HEK293 (cell line): ENCODE measurements around the gene CD28.
A peak's percentile ranks its signal among the peaks of the same experiment; 100 is the strongest.

Experiments
- CTCF ChIA-PET: fragments of 350-600 bp; formaldehyde crosslinking; extraction: SDS; loops from one replicate; lab custom pipeline; 2021; ENCODE audit warnings: antibody characterized with exemption; lab: Yijun Ruan, JAX
- POLR2A ChIA-PET: fragments of 300-600 bp; formaldehyde crosslinking; extraction: SDS; loops from one replicate; lab custom pipeline; 2020; ENCODE audit warnings: antibody characterized with exemption, inconsistent platforms; lab: Yijun Ruan, JAX
- H3K27ac ChIP-seq: fragments of 200-500 bp; sonication (Bioruptor generic); 2 replicates; pipeline ENCODE4 v1.5.1; 2014; ENCODE audit warnings: low read depth, low read length, control low read depth, inconsistent platforms; ENCODE audit errors: extremely low read depth
- H3K36me3 ChIP-seq, 2 experiments: fragments of 200-500 bp in 1 of 2; sonication (Bioruptor generic) in 1 of 2; 1 replicate in 1 of 2; 2 replicates in 1 of 2; pipeline ENCODE4 v1.5.1; 2014 to 2017; ENCODE audit warnings: inconsistent platforms in 2 of 2, low read length in 2 of 2; ENCODE audit not compliant: control insufficient read depth in 2 of 2, insufficient read depth in 1 of 2
- H3K4me1 ChIP-seq: fragments of 200-500 bp; sonication (Bioruptor generic); 2 replicates; pipeline ENCODE4 v1.5.1; 2014; ENCODE audit warnings: mild to moderate bottlenecking, low read length, inconsistent platforms; ENCODE audit not compliant: control insufficient read depth, insufficient read depth
- H3K4me3 ChIP-seq: 2 replicates; pipeline ENCODE4 v1.5.1; 2011; ENCODE audit warnings: low read depth, mild to moderate bottlenecking, control low read depth, low read length, moderate library complexity
- H3K9me3 ChIP-seq: fragments of 200-500 bp; sonication (Bioruptor generic); 2 replicates; pipeline ENCODE4 v1.5.1; 2014; ENCODE audit warnings: low read depth, low read length, inconsistent platforms; ENCODE audit not compliant: control insufficient read depth, insufficient read depth
- ELK4 ChIP-seq: IDR thresholded peaks from 2 replicates; pipeline ENCODE4 v1.6.1; 2011; ENCODE audit warnings: mild to moderate bottlenecking, low read depth, low read length, borderline replicate concordance
- KLF17 ChIP-seq: fragments of 450-650 bp; formaldehyde crosslinking; IDR thresholded peaks from 2 replicates; pipeline ENCODE4 v1.5.1; 2016; ENCODE audit warnings: missing biosample characterization, missing genetic modification characterization
- SCRT2 ChIP-seq: fragments of 450-650 bp; formaldehyde crosslinking; IDR thresholded peaks from 2 replicates; pipeline ENCODE4 v1.5.1; 2016; ENCODE audit warnings: missing biosample characterization, missing genetic modification characterization
- SP7 ChIP-seq: fragments of 450-650 bp; formaldehyde crosslinking; IDR thresholded peaks from 2 replicates; pipeline ENCODE4 v1.5.1; 2016; ENCODE audit warnings: missing biosample characterization, missing genetic modification characterization
- YY2 ChIP-seq: fragments of 450-650 bp; formaldehyde crosslinking; IDR thresholded peaks from 2 replicates; pipeline ENCODE4 v1.5.1; 2016; ENCODE audit warnings: missing biosample characterization, missing genetic modification characterization
- ZBTB17 ChIP-seq: fragments of 450-650 bp; formaldehyde crosslinking; IDR thresholded peaks from 2 replicates; pipeline ENCODE4 v1.5.1; 2016; ENCODE audit warnings: missing biosample characterization, missing genetic modification characterization
- ZNF221 ChIP-seq: fragments of 450-650 bp; formaldehyde crosslinking; IDR thresholded peaks from 2 replicates; pipeline ENCODE4 v1.5.1; 2017; ENCODE audit warnings: missing biosample characterization, missing genetic modification characterization, borderline replicate concordance
- ZNF324 ChIP-seq: fragments of 450-650 bp; formaldehyde crosslinking; IDR thresholded peaks from 2 replicates; pipeline ENCODE4 v1.5.1; 2016; ENCODE audit warnings: missing biosample characterization, missing genetic modification characterization
- ZNF416 ChIP-seq: fragments of 450-650 bp; formaldehyde crosslinking; IDR thresholded peaks from 2 replicates; pipeline ENCODE4 v1.5.1; 2016; ENCODE audit warnings: missing biosample characterization, missing genetic modification characterization
- ZNF501 ChIP-seq: fragments of 450-650 bp; formaldehyde crosslinking; IDR thresholded peaks from 2 replicates; pipeline ENCODE4 v1.5.1; 2016; ENCODE audit warnings: missing biosample characterization, missing genetic modification characterization
- ZNF521 ChIP-seq: fragments of 450-650 bp; formaldehyde crosslinking; IDR thresholded peaks from 2 replicates; pipeline ENCODE4 v1.5.1; 2017; ENCODE audit warnings: missing biosample characterization, mild to moderate bottlenecking, missing genetic modification characterization
- ZNF600 ChIP-seq: fragments of 450-650 bp; formaldehyde crosslinking; IDR thresholded peaks from 2 replicates; pipeline ENCODE4 v1.5.1; 2016; ENCODE audit warnings: missing biosample characterization, missing genetic modification characterization
- ZNF629 ChIP-seq: fragments of 450-650 bp; formaldehyde crosslinking; IDR thresholded peaks from 2 replicates; pipeline ENCODE4 v1.5.1; 2017; ENCODE audit warnings: missing biosample characterization, missing genetic modification characterization
- ZNF639 ChIP-seq: fragments of 450-650 bp; formaldehyde crosslinking; IDR thresholded peaks from 2 replicates; pipeline ENCODE4 v1.5.1; 2016; ENCODE audit warnings: missing biosample characterization, missing genetic modification characterization
- ZNF791 ChIP-seq: fragments of 450-650 bp; formaldehyde crosslinking; IDR thresholded peaks from 2 replicates; pipeline ENCODE4 v1.5.1; 2016; ENCODE audit warnings: missing biosample characterization, missing genetic modification characterization
- ZNF830 ChIP-seq: fragments of 450-650 bp; IDR thresholded peaks from 2 replicates; pipeline ENCODE4 v1.5.0; 2018; ENCODE audit warnings: missing biosample characterization, missing genetic modification characterization, low read depth, mild to moderate bottlenecking, moderate library complexity
- ZNF837 ChIP-seq: fragments of 450-650 bp; formaldehyde crosslinking; IDR thresholded peaks from 2 replicates; pipeline ENCODE4 v1.5.1; 2016; ENCODE audit warnings: missing biosample characterization, missing genetic modification characterization
- TF ChIP-seq, protein P1 (sequence below): fragments of 450-650 bp; formaldehyde crosslinking; conservative IDR thresholded peaks from 2 replicates; pipeline ENCODE4 v1.5.1; 2016; ENCODE audit warnings: low read depth, missing biosample characterization, missing genetic modification characterization

CD28 gene

GRCh38 chr2:203706403-203706802 lies at the start of gene CD28:
Gene CD28, plus strand, starts transcription at chr2:203706639. Its CDS starts 58 bp downstream, at chr2:203706697.
- CTCF ChIA-PET = no interaction called here

GRCh38 chr2:203659331-203660049 lies 46.9 kb upstream of the CD28 start:
- 0 out of 2 replicates have a peak, but pooled peaks cover 3% of the 10 kb centered on the region for H3K4me1 ChIP-seq
- no peak overlapping the region for H3K27ac ChIP-seq
- CTCF ChIA-PET = no interaction called here
- TF ChIP-seq ZBTB17 (tag by site-specific recombination) = peak; percentile 22; the same call in 1 of the 2 replicates
- TF ChIP-seq ZNF221 (tag by site-specific recombination) = no peak
- TF ChIP-seq, protein P1, sequence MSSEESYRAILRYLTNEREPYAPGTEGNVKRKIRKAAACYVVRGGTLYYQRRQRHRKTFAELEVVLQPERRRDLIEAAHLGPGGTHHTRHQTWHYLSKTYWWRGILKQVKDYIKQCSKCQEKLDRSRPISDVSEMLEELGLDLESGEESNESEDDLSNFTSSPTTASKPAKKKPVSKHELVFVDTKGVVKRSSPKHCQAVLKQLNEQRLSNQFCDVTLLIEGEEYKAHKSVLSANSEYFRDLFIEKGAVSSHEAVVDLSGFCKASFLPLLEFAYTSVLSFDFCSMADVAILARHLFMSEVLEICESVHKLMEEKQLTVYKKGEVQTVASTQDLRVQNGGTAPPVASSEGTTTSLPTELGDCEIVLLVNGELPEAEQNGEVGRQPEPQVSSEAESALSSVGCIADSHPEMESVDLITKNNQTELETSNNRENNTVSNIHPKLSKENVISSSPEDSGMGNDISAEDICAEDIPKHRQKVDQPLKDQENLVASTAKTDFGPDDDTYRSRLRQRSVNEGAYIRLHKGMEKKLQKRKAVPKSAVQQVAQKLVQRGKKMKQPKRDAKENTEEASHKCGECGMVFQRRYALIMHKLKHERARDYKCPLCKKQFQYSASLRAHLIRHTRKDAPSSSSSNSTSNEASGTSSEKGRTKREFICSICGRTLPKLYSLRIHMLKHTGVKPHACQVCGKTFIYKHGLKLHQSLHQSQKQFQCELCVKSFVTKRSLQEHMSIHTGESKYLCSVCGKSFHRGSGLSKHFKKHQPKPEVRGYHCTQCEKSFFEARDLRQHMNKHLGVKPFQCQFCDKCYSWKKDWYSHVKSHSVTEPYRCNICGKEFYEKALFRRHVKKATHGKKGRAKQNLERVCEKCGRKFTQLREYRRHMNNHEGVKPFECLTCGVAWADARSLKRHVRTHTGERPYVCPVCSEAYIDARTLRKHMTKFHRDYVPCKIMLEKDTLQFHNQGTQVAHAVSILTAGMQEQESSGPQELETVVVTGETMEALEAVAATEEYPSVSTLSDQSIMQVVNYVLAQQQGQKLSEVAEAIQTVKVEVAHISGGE (tag by site-specific recombination) = no peak
- no peak overlapping the region for H3K4me3 ChIP-seq
- POLR2A ChIA-PET = no interaction called here
- H3K36me3 ChIP-seq = no peaks in the 10 kb centered on the region
- no peaks in the 10 kb centered on the region for H3K9me3 ChIP-seq

More at GRCh38 chr2:203706403-203706802, at the start of gene CD28:
- H3K9me3 ChIP-seq = no peaks in the 10 kb centered on the region
- TF ChIP-seq ZNF639 (tag by site-specific recombination) = no peak
- TF ChIP-seq ZNF521 (tag by site-specific recombination) = no peak
- no peak for TF ChIP-seq SCRT2 (tag by site-specific recombination)
- no peak for TF ChIP-seq ZNF830
- no peak for TF ChIP-seq SP7 (tag by site-specific recombination)
- no peak for TF ChIP-seq YY2 (tag by site-specific recombination)
- TF ChIP-seq ZNF600 (tag by site-specific recombination) = no peak
- no peak for TF ChIP-seq ZNF501
- TF ChIP-seq ZNF416 (tag by site-specific recombination) = no peak
- no peak for TF ChIP-seq KLF17
- no peak for TF ChIP-seq ZNF324
- TF ChIP-seq ZNF837 (tag by site-specific recombination) = no peak
- TF ChIP-seq ZNF791 (tag by site-specific recombination) = no peak
- TF ChIP-seq ELK4 = no peak
- no peak for TF ChIP-seq ZNF629 (tag by site-specific recombination)
- H3K27ac ChIP-seq = no peak within 1 kb of the TSS
- H3K4me1 ChIP-seq = no peaks in the 10 kb centered on the region
- POLR2A ChIA-PET = no interaction called here
- H3K4me3 ChIP-seq = no peak within 1 kb of the TSS
- no peaks in the 10 kb centered on the region for H3K36me3 ChIP-seq
